Large intestine (tissue), 3 donors: ENCODE measurements around the gene USP54. TPM values are rescaled to one million over a fixed set of nuclear protein-coding genes. Genes with fewer than 3 reads are reported as not detected.

Source experiments
- DNase-seq, 2 donors: peaks; one replicate each; pipeline versions ENCODE4 v3.0.0 to v3.0.0-alpha.2; 2013
- H3K27ac ChIP-seq: one replicate; pipeline ENCODE4 v1.5.1; 2013; ENCODE audit warnings: low read length
- H3K27me3 ChIP-seq: 2 replicates; pipeline ENCODE4 v1.6.1; 2013; ENCODE audit warnings: low read length; ENCODE audit not compliant: control insufficient read depth, insufficient read depth
- H3K36me3 ChIP-seq: 2 replicates; pipeline ENCODE4 v1.6.1; 2013; ENCODE audit warnings: low read length; ENCODE audit not compliant: control insufficient read depth, insufficient read depth
- H3K4me1 ChIP-seq: one replicate; pipeline ENCODE4 v1.6.1; 2013; ENCODE audit warnings: low read length; ENCODE audit not compliant: control insufficient read depth, insufficient read depth
- H3K4me3 ChIP-seq: one replicate; pipeline ENCODE4 v1.5.1; 2013; ENCODE audit warnings: low read length
- H3K9me3 ChIP-seq: one replicate; pipeline ENCODE4 v1.6.1; 2013; ENCODE audit warnings: mild to moderate bottlenecking, low read depth, low read length, moderate library complexity; ENCODE audit not compliant: control insufficient read depth
- WGBS: methylation state at CpG from one replicate; pipeline ENCODE4 v1.1.5; 2013; ENCODE audit warnings: low lambda C conversion rate; ENCODE audit not compliant: insufficient coverage; 5-methylcytosine and 5-hydroxymethylcytosine counted together
- polyA plus RNA-seq: library from polyadenylated mRNA; unstranded; fragments of 120-200 nt; gene quantifications from one replicate; pipeline ENCODE4 v1.2.1, GENCODE V29; 2013

The USP54 gene
- polyA plus RNA-seq, 1 donor = 39.0 TPM

GRCh38 chr10:73537709-73538108 is 53.4 kb downstream of the USP54 start:
- Histone ChIP-seq H3K36me3 (peaks cover 49% of the 10 kb centered on the region), H3K9me3 (no peaks in the 10 kb centered on the region), H3K4me3 (no peak overlapping the region), H3K4me1 (no peaks in the 10 kb centered on the region), H3K27me3 (no peaks in the 10 kb centered on the region), H3K27ac (no peak overlapping the region)
- DNase-seq = no peak
- no CpG with 5 or more reads among the region's 7 CpGs for WGBS

- Histone ChIP-seq H3K27ac (no peak overlapping the region), H3K4me3 (no peak overlapping the region), H3K36me3 (peaks cover 45% of the 10 kb centered on the region), H3K4me1 (no peaks in the 10 kb centered on the region), H3K9me3 (no peaks in the 10 kb centered on the region), H3K27me3 (no peaks in the 10 kb centered on the region)
- 100% methylated on average over 1 of the region's 2 CpGs for WGBS
- no peak for DNase-seq
Measured at GRCh38 chr10:73537288-73537687, 53.9 kb downstream of the USP54 start.

- WGBS = no CpG with 5 or more reads among the region's 1 CpG
- no peaks in the 10 kb centered on the region for H3K9me3 ChIP-seq
- peaks cover 43% of the 10 kb centered on the region for H3K36me3 ChIP-seq
Measured at GRCh38 chr10:73534857-73535256, 56.3 kb downstream of the USP54 start.

GRCh38 chr10:73529089-73529832 is 61.9 kb downstream of the USP54 start:
- Histone ChIP-seq H3K9me3 (no peaks in the 10 kb centered on the region), H3K36me3 (peaks cover 36% of the 10 kb centered on the region), H3K4me3 (no peak overlapping the region), H3K27ac (no peak overlapping the region), H3K4me1 (no peaks in the 10 kb centered on the region), H3K27me3 (no peaks in the 10 kb centered on the region)
- DNase-seq = peak; percentile 77 to 78
- WGBS = 100% methylated on average over 1 of the region's 5 CpGs

More at GRCh38 chr10:73534857-73535256, 56.3 kb downstream of the USP54 start:
- H3K27me3 ChIP-seq = no peaks in the 10 kb centered on the region
- no peak overlapping the region for H3K4me3 ChIP-seq
- H3K27ac ChIP-seq = no peak overlapping the region
- H3K4me1 ChIP-seq = no peaks in the 10 kb centered on the region
- no peak for DNase-seq

- Histone ChIP-seq H3K9me3 (no peaks in the 10 kb centered on the region), H3K27me3 (no peaks in the 10 kb centered on the region), H3K4me3 (no peak overlapping the region), H3K36me3 (peaks cover 68% of the 10 kb centered on the region), H3K27ac (no peak overlapping the region), H3K4me1 (no peaks in the 10 kb centered on the region)
- WGBS = 100% methylated on average over 1 of the region's 1 CpG
- no peak for DNase-seq
Measured at GRCh38 chr10:73522263-73522662, 68.9 kb downstream of the USP54 start.

- Histone ChIP-seq H3K9me3 (no peaks in the 10 kb centered on the region), H3K27ac (no peak overlapping the region), H3K27me3 (no peaks in the 10 kb centered on the region), H3K36me3 (peaks cover 67% of the 10 kb centered on the region), H3K4me3 (no peak overlapping the region), H3K4me1 (no peaks in the 10 kb centered on the region)
- DNase-seq = no peak
- WGBS = no CpG with 5 or more reads among the region's 3 CpGs
Measured at GRCh38 chr10:73519336-73519735, 71.8 kb downstream of the USP54 start.

GRCh38 chr10:73517166-73517888 is 73.8 kb downstream of the USP54 start:
- DNase-seq = no peak
- Histone ChIP-seq H3K27ac (no peak overlapping the region), H3K4me3 (no peak overlapping the region), H3K4me1 (no peaks in the 10 kb centered on the region), H3K9me3 (no peaks in the 10 kb centered on the region), H3K36me3 (peaks cover 63% of the 10 kb centered on the region), H3K27me3 (no peaks in the 10 kb centered on the region)
- WGBS = no CpG with 5 or more reads among the region's 4 CpGs

- no peak for DNase-seq
- no peaks in the 10 kb centered on the region for H3K4me1 ChIP-seq
- no peaks in the 10 kb centered on the region for H3K27me3 ChIP-seq
- no peaks in the 10 kb centered on the region for H3K9me3 ChIP-seq
- H3K4me3 ChIP-seq = no peak overlapping the region
- H3K27ac ChIP-seq = no peak overlapping the region
- peaks cover 21% of the 10 kb centered on the region for H3K36me3 ChIP-seq
- no CpG with 5 or more reads among the region's 4 CpGs for WGBS
Measured at GRCh38 chr10:73512207-73512743, 78.9 kb downstream of the USP54 start.

GRCh38 chr10:73509695-73510094 is 81.4 kb downstream of the USP54 start:
- H3K27ac ChIP-seq = no peak overlapping the region
- no peaks in the 10 kb centered on the region for H3K9me3 ChIP-seq
- H3K27me3 ChIP-seq = no peaks in the 10 kb centered on the region
- DNase-seq = no peak
- peaks cover 10% of the 10 kb centered on the region for H3K36me3 ChIP-seq
- H3K4me3 ChIP-seq = no peak overlapping the region
- H3K4me1 ChIP-seq = no peaks in the 10 kb centered on the region
- no CpG with 5 or more reads among the region's 5 CpGs for WGBS

- WGBS = no CpG with 5 or more reads among the region's 1 CpG
- peaks cover 21% of the 10 kb centered on the region for H3K36me3 ChIP-seq
- H3K9me3 ChIP-seq = no peaks in the 10 kb centered on the region
- no peaks in the 10 kb centered on the region for H3K4me1 ChIP-seq
- no peak for DNase-seq
- no peaks in the 10 kb centered on the region for H3K27me3 ChIP-seq
- H3K4me3 ChIP-seq = no peak overlapping the region
- H3K27ac ChIP-seq = no peak overlapping the region
Measured at GRCh38 chr10:73506491-73506890, 84.7 kb downstream of the USP54 start.
